ENCODE measurements around the gene GAS7.
A peak's percentile ranks its signal among the peaks of the same experiment; 100 is the strongest.

The GAS7 gene

GRCh38 chr17:10041287-10041612, 157.2 kb downstream of the GAS7 start:
- Histone ChIP-seq H3K27me3 (ENCODE audit: insufficient read depth, poor library complexity, severe bottlenecking) (no peaks in the 10 kb centered on the region), H3K4me3 (replicated peaks; ENCODE audit: insufficient read depth, low read length) (no peak overlapping the region), H3K27ac (replicated peaks) (no peak overlapping the region)
- no peak for DNase-seq (ENCODE audit: low read depth in 1 of 2, low spot score in 1 of 2)
- TF ChIP-seq REST (IDR thresholded peaks at IDR 0.05; ENCODE audit: insufficient replicate concordance, low read depth), result no peak
- TF ChIP-seq POLR2AphosphoS5 (IDR thresholded peaks at IDR 0.05; ENCODE audit: low read depth), result no peak
- no peak for TF ChIP-seq SPI1 (IDR thresholded peaks at IDR 0.05; ENCODE audit: borderline replicate concordance, low read depth)
- no peak for TF ChIP-seq CTCF (IDR thresholded peaks at IDR 0.05; ENCODE audit: insufficient read depth, low read length)
- TF ChIP-seq GABPA (IDR thresholded peaks at IDR 0.05; ENCODE audit: low read depth), result no peak

GRCh38 chr17:10036511-10037061, 161.8 kb downstream of the GAS7 start:
- peak overlapping the region; percentile 23 for H3K4me3 ChIP-seq (replicated peaks; ENCODE audit: insufficient read depth, low read length)

More at GRCh38 chr17:10036511-10037061, 161.8 kb downstream of the GAS7 start:
- TF ChIP-seq POLR2AphosphoS5 (IDR thresholded peaks at IDR 0.05; ENCODE audit: low read depth) (no peak), CTCF (IDR thresholded peaks at IDR 0.05; ENCODE audit: insufficient read depth, low read length) (no peak), REST (IDR thresholded peaks at IDR 0.05; ENCODE audit: insufficient replicate concordance, low read depth) (no peak), GABPA (IDR thresholded peaks at IDR 0.05; ENCODE audit: low read depth) (no peak), SPI1 (IDR thresholded peaks at IDR 0.05; ENCODE audit: borderline replicate concordance, low read depth) (no peak)
- peak in 1 of 2 experiments; percentile 67 for DNase-seq (ENCODE audit: low read depth in 1 of 2, low spot score in 1 of 2)
- H3K27ac ChIP-seq (replicated peaks), result peak overlapping the region; percentile 76
- no peaks in the 10 kb centered on the region for H3K27me3 ChIP-seq (ENCODE audit: insufficient read depth, poor library complexity, severe bottlenecking)
